OCI-LY1 (cell line): Measurements from ENCODE around the gene ADAMTSL3.

Source experiments
- CTCF ChIP-seq: fragments of 200-600 bp; sonication (generic), shearing (Covaris generic); IDR thresholded peaks from 2 replicates; pipeline ENCODE4 v1.5.1; 2017; ENCODE audit warnings: mild to moderate bottlenecking, antibody characterized with exemption, low read length, moderate library complexity, mixed read lengths
- EZH2 ChIP-seq: fragments of 200-600 bp; sonication (generic), shearing (Covaris generic); IDR thresholded peaks from 2 replicates; pipeline ENCODE4 v1.8.0; 2017; ENCODE audit warnings: borderline replicate concordance, mixed run types, mild to moderate bottlenecking, antibody characterized with exemption, low read length, moderate library complexity, mixed read lengths

- no peak for TF ChIP-seq EZH2
- no peak for TF ChIP-seq CTCF
Observed at GRCh38 chr15:83930392-83931212, 276.7 kb downstream of the ADAMTSL3 start.
